Thyroid gland (tissue), 4 donors: ENCODE data around the gene MYO15A. TPM values are rescaled to one million over a fixed set of nuclear protein-coding genes. Genes with fewer than 3 reads are reported as not detected.

Experiments
- DNase-seq, 2 donors: peaks; one replicate each; pipeline ENCODE4 v3.0.0-alpha.2; 2019
- H3K27ac ChIP-seq, 3 donors: fragments of 200-600 bp; sonication (generic); 1 replicate in 2 of 3; 2 replicates in 1 of 3; pipeline ENCODE4 v1.5.1; 2016 to 2019; ENCODE audit warnings: mild to moderate bottlenecking in 1 of 3, moderate library complexity in 1 of 3
- H3K27me3 ChIP-seq: fragments of 200-600 bp; sonication (generic); one replicate; pipeline ENCODE4 v1.5.1; 2019
- H3K36me3 ChIP-seq, 2 donors: fragments of 200-600 bp; sonication (generic); one replicate each; pipeline ENCODE4 v1.5.1; 2016 to 2019
- H3K4me1 ChIP-seq, 2 donors: fragments of 200-600 bp; sonication (generic); one replicate each; pipeline ENCODE4 v1.5.1; 2017 to 2019
- H3K4me3 ChIP-seq, 3 donors: fragments of 200-600 bp; sonication (generic); replicated peaks in 1 of 3; 1 replicate in 2 of 3; 2 replicates in 1 of 3; pipeline ENCODE4 v1.5.1; 2016; ENCODE audit warnings: mild to moderate bottlenecking in 1 of 3
- H3K9me3 ChIP-seq: fragments of 200-600 bp; sonication (generic); one replicate; pipeline ENCODE4 v1.5.1; 2017
- POLR2A ChIP-seq, 2 donors: fragments of 450-650 bp; IDR thresholded peaks; one replicate each; pipeline ENCODE4 v1.6.1; 2017; ENCODE audit warnings: antibody characterized with exemption in 2 of 2, mild to moderate bottlenecking in 2 of 2, moderate library complexity in 1 of 2
- WGBS, 2 donors: methylation state at CpG; one replicate each; pipeline ENCODE4 v1.1.5; 2017; 5-methylcytosine and 5-hydroxymethylcytosine counted together
- intact Hi-C: fragments of 100-400 bp; cut with DNase I; formaldehyde crosslinking; loops from one replicate; pipeline ENCODE4 v1.15.1; 2023
- total RNA-seq, 4 donors: library from RNA; depleted of rRNA; stranded (reverse); fragments of >200 nt; gene quantifications; one replicate each; pipeline ENCODE4 v1.2.3, GENCODE V29; 2016
- TF ChIP-seq, protein P1 (sequence below), 6 experiments: fragments of 200-600 bp in 3 of 6; fragments of 450-650 bp in 3 of 6; sonication (generic) in 3 of 6; IDR thresholded peaks; one replicate each; pipeline ENCODE4 v1.5.1; 2016 to 2019; ENCODE audit warnings: antibody characterized with exemption in 6 of 6, mild to moderate bottlenecking in 2 of 6, inconsistent platforms in 1 of 6, moderate library complexity in 1 of 6

Gene MYO15A
- total RNA-seq, 4 donors from 2014 or later = 1.3 to 3.6 (median 1.7) TPM

DNA sequence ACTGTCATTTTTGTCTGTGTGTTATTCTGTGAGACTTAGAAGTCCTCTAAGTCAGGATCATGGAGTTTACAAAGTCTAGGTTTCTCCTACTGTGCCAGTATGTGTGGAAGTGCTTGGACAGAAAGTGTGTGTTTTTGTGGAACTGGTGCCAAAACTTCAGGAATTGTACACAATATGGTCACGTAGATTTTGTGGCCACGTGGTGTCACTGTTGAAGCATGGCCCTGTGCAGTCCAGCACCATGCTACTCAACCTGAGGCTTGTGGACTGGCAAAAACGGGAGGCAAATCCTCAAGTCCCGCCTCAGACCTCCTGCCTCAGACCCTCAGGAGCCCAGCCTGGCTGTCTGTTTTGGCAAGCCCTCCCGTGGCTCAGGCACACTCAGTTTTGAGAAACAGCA, 58.3 kb downstream of the MYO15A start:
- H3K9me3 ChIP-seq = no peaks in the 10 kb centered on the region
- TF ChIP-seq POLR2A (IDR thresholded peaks at IDR 0.05) = no peak
- TF ChIP-seq, protein P1, sequence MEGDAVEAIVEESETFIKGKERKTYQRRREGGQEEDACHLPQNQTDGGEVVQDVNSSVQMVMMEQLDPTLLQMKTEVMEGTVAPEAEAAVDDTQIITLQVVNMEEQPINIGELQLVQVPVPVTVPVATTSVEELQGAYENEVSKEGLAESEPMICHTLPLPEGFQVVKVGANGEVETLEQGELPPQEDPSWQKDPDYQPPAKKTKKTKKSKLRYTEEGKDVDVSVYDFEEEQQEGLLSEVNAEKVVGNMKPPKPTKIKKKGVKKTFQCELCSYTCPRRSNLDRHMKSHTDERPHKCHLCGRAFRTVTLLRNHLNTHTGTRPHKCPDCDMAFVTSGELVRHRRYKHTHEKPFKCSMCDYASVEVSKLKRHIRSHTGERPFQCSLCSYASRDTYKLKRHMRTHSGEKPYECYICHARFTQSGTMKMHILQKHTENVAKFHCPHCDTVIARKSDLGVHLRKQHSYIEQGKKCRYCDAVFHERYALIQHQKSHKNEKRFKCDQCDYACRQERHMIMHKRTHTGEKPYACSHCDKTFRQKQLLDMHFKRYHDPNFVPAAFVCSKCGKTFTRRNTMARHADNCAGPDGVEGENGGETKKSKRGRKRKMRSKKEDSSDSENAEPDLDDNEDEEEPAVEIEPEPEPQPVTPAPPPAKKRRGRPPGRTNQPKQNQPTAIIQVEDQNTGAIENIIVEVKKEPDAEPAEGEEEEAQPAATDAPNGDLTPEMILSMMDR (IDR thresholded peaks at IDR 0.05) = no peak
- no peaks in the 10 kb centered on the region for H3K36me3 ChIP-seq
- H3K4me1 ChIP-seq = no peaks in the 10 kb centered on the region
- intact Hi-C loops = no loop called here
- DNase-seq = no peak
- no peak overlapping the region for H3K4me3 ChIP-seq
- no peak overlapping the region for H3K27ac ChIP-seq
- WGBS, 2 donors = 57 to 63% methylated on average over 4 to 5 of the region's 5 CpGs
- H3K27me3 ChIP-seq = no peaks in the 10 kb centered on the region

DNA sequence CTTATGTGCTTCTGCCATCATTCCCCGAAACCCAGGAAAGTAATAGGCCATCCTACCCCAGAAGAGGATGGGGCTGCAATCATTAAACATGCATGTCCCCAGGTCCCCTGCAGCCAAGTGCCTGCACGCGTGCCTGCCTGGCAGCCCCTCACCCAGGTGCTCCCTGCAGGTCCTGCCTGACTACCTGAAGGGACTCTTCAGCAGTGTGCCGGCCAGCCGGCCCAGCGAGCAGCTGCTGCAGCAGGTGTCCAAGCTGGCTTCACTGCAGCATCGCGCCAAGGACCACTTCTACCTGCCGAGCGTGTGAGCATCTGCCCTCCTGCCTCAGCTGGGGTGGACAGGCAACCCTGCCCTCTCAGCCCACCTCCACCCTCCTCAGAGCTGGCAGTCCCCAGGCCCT, 58.9 kb downstream of the MYO15A start:
- intact Hi-C loops = no loop called here
- 0 to 70% methylated on average over 1 to 7 of the region's 10 CpGs for WGBS, 2 donors
- Histone ChIP-seq H3K4me1 (no peaks in the 10 kb centered on the region), H3K27me3 (no peaks in the 10 kb centered on the region), H3K27ac (no peak overlapping the region), H3K4me3 (no peak overlapping the region), H3K36me3 (no peaks in the 10 kb centered on the region), H3K9me3 (no peaks in the 10 kb centered on the region)
- DNase-seq = no peak
- TF ChIP-seq, protein P1 (IDR thresholded peaks at IDR 0.05) = no peak
- no peak for TF ChIP-seq POLR2A (IDR thresholded peaks at IDR 0.05)

DNA sequence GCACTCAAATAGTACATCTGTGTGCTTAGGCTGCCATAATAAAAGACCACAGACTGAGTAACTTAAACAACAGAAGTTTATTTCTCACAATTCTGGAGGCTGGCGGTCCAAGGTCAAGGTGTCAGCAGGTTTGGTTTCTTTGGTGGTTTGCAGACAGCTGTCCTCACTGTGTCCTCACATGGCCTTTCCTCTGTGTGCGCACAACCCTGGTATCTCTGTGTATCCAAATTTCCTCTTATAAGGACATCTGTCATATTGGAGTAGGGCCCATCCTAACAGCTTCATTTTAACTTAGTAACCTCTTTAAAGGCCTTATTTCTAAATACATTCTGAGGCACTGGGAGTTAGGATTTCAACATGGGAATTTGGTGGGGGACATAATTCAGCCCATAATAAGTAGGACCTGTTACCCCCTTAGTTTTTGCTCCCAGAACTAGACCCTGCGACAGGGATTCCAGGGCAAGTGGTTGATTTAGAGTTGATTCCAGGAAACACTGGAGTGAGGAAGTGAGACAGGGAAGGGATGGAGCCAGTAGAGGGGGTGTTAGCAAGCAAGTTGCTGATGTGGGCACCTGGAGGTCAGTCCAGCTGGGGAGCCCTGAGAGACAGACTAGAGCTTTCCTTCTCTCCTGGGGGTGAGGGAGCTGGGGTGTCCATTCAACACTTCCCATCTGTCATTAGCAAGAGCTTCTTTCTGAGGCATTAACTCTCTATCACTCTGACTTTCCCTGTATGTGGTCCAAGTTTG, 64.1 kb downstream of the MYO15A start:
- no peak for DNase-seq
- Histone ChIP-seq H3K27ac (no peak overlapping the region), H3K27me3 (no peaks in the 10 kb centered on the region), H3K36me3 (no peaks in the 10 kb centered on the region), H3K4me1 (no peaks in the 10 kb centered on the region), H3K4me3 (no peak overlapping the region), H3K9me3 (no peaks in the 10 kb centered on the region)
- intact Hi-C loops = no loop called here
- TF ChIP-seq POLR2A (IDR thresholded peaks at IDR 0.05) = no peak
- TF ChIP-seq, protein P1 (IDR thresholded peaks at IDR 0.05) = no peak
- 86 to 93% methylated on average over 3 of the region's 3 CpGs for WGBS, 2 donors

DNA sequence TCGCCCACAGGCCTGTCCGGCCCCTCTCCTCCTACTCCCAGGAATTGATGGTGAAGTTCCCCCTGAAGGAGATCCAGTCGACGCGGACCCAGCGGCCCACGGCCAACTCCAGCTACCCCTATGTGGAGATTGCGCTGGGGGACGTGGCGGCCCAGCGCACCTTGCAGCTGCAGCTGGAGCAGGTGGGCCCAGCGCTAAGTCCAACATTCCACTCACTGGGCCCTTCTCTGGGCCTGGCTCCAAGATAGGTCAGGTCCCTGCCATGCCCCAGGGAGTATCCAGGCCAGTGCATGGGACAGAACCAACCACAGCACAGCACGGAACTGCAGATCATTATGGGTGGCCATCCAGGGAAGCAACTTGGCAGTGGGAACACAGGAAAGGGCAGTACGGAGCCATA, 65.2 kb downstream of the MYO15A start:
- peak in 1 of 2 donors; percentile 24 for DNase-seq
- 88 to 94% methylated on average over 11 to 12 of the region's 14 CpGs for WGBS, 2 donors

DNA sequence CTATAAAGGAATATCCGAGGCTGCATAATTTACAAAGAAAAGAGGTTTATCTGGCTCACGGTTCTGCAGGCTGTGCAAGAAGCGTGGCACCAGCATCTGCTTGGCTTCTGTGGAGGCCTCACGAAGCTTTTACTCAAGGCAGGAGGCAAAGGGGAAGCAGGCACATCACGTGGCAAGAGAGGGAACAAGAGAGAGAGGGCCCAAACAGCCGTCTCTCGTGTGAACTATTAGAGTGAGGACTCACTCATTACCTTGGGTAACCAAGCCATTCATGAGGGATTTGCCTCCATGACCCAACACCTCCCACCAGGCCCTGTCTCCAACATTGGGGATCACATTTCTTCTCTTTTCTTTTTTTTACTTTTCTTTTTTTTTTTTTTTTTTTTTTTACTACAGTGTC, 67.6 kb downstream of the MYO15A start:
- TF ChIP-seq POLR2A (IDR thresholded peaks at IDR 0.05) = no peak
- TF ChIP-seq, protein P1 (IDR thresholded peaks at IDR 0.05) = no peak
- Histone ChIP-seq H3K36me3 (no peaks in the 10 kb centered on the region), H3K27ac (no peak overlapping the region), H3K4me3 (no peak overlapping the region), H3K27me3 (no peaks in the 10 kb centered on the region), H3K4me1 (no peaks in the 10 kb centered on the region), H3K9me3 (no peaks in the 10 kb centered on the region)
- intact Hi-C loops = no loop called here
- DNase-seq = no peak
- 80 to 85% methylated on average over 7 of the region's 7 CpGs for WGBS, 2 donors

More for the DNA sequence above, 65.2 kb downstream of the MYO15A start:
- H3K27ac ChIP-seq = no peak overlapping the region
- H3K4me3 ChIP-seq = no peak overlapping the region
- no peak for TF ChIP-seq POLR2A (IDR thresholded peaks at IDR 0.05)
- TF ChIP-seq, protein P1 (IDR thresholded peaks at IDR 0.05) = no peak
- H3K27me3 ChIP-seq = no peaks in the 10 kb centered on the region
- H3K36me3 ChIP-seq = no peaks in the 10 kb centered on the region
- intact Hi-C loops = no loop called here
- H3K9me3 ChIP-seq = no peaks in the 10 kb centered on the region
- H3K4me1 ChIP-seq = no peaks in the 10 kb centered on the region
